ENCODE results near the gene XBP1.

- TF ChIP-seq CTCF (IDR thresholded peaks at IDR 0.05) = no peak
- TF ChIP-seq EZH2 (IDR thresholded peaks at IDR 0.05; ENCODE audit: borderline replicate concordance, insufficient read depth, low read depth, low read length, poor library complexity, severe bottlenecking) = no peak
These were observed 4.2 kb downstream of the XBP1 start for GRCh38 chr22:28795932-28796856.

Measured in B cell (primary cell).